K562 (cell line): ENCODE results near the gene TXNRD2. TPM values are rescaled to one million over a fixed set of nuclear protein-coding genes. Genes with fewer than 3 reads are reported as not detected.

Experiments
- ARID1B ChIP-seq: fragments of 450-650 bp; IDR thresholded peaks from 2 replicates; pipeline ENCODE4 v1.6.1; 2016; ENCODE audit warnings: antibody characterized with exemption, mild to moderate bottlenecking, inconsistent platforms
- BRD4 ChIP-seq: fragments of 200-600 bp; sonication (generic); IDR thresholded peaks from 2 replicates; pipeline ENCODE4 v1.6.1; 2017; ENCODE audit warnings: inconsistent platforms
- CBFA2T2 ChIP-seq: fragments of 450-650 bp; conservative IDR thresholded peaks from 2 replicates; pipeline ENCODE4 v1.6.1; 2017; ENCODE audit warnings: mild to moderate bottlenecking
- CC2D1A ChIP-seq: fragments of 450-650 bp; IDR thresholded peaks from 2 replicates; pipeline ENCODE4 v1.6.1; 2017; ENCODE audit warnings: mild to moderate bottlenecking
- CREM ChIP-seq: IDR thresholded peaks from 2 replicates; pipeline ENCODE4 v1.6.1; 2014; ENCODE audit warnings: antibody characterized with exemption, low read depth
- DMBX1 ChIP-seq: fragments of 250-450 bp; sonication (Bioruptor Pico); IDR thresholded peaks from 2 replicates; pipeline ENCODE4 v1.8.0; 2022; ENCODE audit warnings: inconsistent platforms, mild to moderate bottlenecking, moderate library complexity, borderline replicate concordance
- ETV5 ChIP-seq: sonication (generic); formaldehyde crosslinking; IDR thresholded peaks from 2 replicates; pipeline ENCODE4 v1.4.0; 2020; ENCODE audit warnings: low read depth, mild to moderate bottlenecking, missing genetic modification reagents
- GABPA ChIP-seq: fragments of 200-800 bp; sonication (Bioruptor generic); conservative IDR thresholded peaks from 2 replicates; pipeline ENCODE4 v1.6.1; 2016; ENCODE audit warnings: low read depth, missing genetic modification characterization, missing compliant biosample characterization
- GATAD2A ChIP-seq: fragments of 450-650 bp; IDR thresholded peaks from 2 replicates; pipeline ENCODE4 v1.6.1; 2017
- GTF2A2 ChIP-seq: IDR thresholded peaks from 2 replicates; pipeline ENCODE4 v1.6.1; 2016; ENCODE audit warnings: mild to moderate bottlenecking, missing genetic modification characterization, missing compliant biosample characterization
- MIER1 ChIP-seq: fragments of 450-650 bp; IDR thresholded peaks from 2 replicates; pipeline ENCODE4 v1.6.1; 2016; ENCODE audit warnings: antibody characterized with exemption, mild to moderate bottlenecking, low read depth
- NR2C2 ChIP-seq, 2 experiments: fragments of 200-800 bp in 1 of 2; sonication (Bioruptor generic) in 1 of 2; sonication (generic) in 1 of 2; formaldehyde crosslinking in 1 of 2; IDR thresholded peaks; 2 replicates each; pipeline versions ENCODE4 v1.6.1 to v1.8.0; 2016 to 2022; ENCODE audit warnings: mild to moderate bottlenecking in 1 of 2, missing compliant biosample characterization in 1 of 2, missing genetic modification characterization in 1 of 2, missing genetic modification reagents in 1 of 2
- PHF20 ChIP-seq: fragments of 450-650 bp; IDR thresholded peaks from 2 replicates; pipeline ENCODE4 v1.6.1; 2018; ENCODE audit not compliant: partially characterized antibody
- PTTG1 ChIP-seq: fragments of 450-650 bp; IDR thresholded peaks from 2 replicates; pipeline ENCODE4 v1.6.1; 2016; ENCODE audit warnings: low read depth, mild to moderate bottlenecking, missing genetic modification characterization, missing compliant biosample characterization
- SREBF1 ChIP-seq: fragments of 150-350 bp; IDR thresholded peaks from 2 replicates; pipeline ENCODE4 v1.6.1; 2014; ENCODE audit warnings: antibody characterized with exemption, low read depth, low read length, borderline replicate concordance
- ZFP1 ChIP-seq: fragments of 450-650 bp; formaldehyde crosslinking; IDR thresholded peaks from 2 replicates; pipeline ENCODE4 v1.4.0; 2020; ENCODE audit warnings: mild to moderate bottlenecking, mixed read lengths
- ZNF12 ChIP-seq: sonication (generic); formaldehyde crosslinking; IDR thresholded peaks from 2 replicates; pipeline ENCODE4 v1.4.0; 2020; ENCODE audit warnings: mild to moderate bottlenecking, missing genetic modification reagents
- ZNF165 ChIP-seq: fragments of 250-450 bp; sonication (Bioruptor Pico); IDR thresholded peaks from 2 replicates; pipeline ENCODE4 v1.4.0; 2020; ENCODE audit warnings: borderline replicate concordance
- ZNF316 ChIP-seq: fragments of 450-650 bp; IDR thresholded peaks from 2 replicates; pipeline ENCODE4 v1.6.1; 2016
- ZNF583 ChIP-seq: fragments of 250-450 bp; sonication (Bioruptor Pico); IDR thresholded peaks from 2 replicates; pipeline ENCODE4 v1.4.0; 2020
- ZSCAN32 ChIP-seq: fragments of 450-650 bp; formaldehyde crosslinking; IDR thresholded peaks from 2 replicates; pipeline ENCODE4 v1.4.0; 2020; ENCODE audit warnings: mild to moderate bottlenecking, moderate library complexity
- polyA plus RNA-seq, 8 experiments: library from polyadenylated mRNA; depleted of rRNA in 4 of 8; stranded (reverse) in 5 of 8; unstranded in 3 of 8; fragments of >200 nt; fragmentation: Nextera tagmentation in 2 of 8; fragmentation: Illumina TruSeq in 1 of 8; extraction: Ambion mirVana in 2 of 8; extraction: Trizol in 1 of 8; gene quantifications; 2 replicates each; pipeline versions ENCODE4 v1.2.1 to v1.2.3, GENCODE V29; 2011 to 2014; ENCODE audit warnings: inconsistent platforms in 1 of 8, missing spikeins in 1 of 8
- total RNA-seq, 7 experiments: library from RNA; depleted of rRNA in 6 of 7; stranded (reverse); fragments of >200 nt in 6 of 7; fragmentation: Illumina TruSeq in 2 of 7; extraction: Trizol in 2 of 7; gene quantifications; 2 replicates each; pipeline versions ENCODE4 v1.2.1 to v1.2.3, GENCODE V29; 2011 to 2021; ENCODE audit warnings: low replicate concordance in 1 of 7
- TF ChIP-seq, protein P1 (sequence below): fragments of 450-650 bp; IDR thresholded peaks from 2 replicates; pipeline ENCODE4 v1.6.1; 2016
- TF ChIP-seq, protein P2 (sequence below): IDR thresholded peaks from 2 replicates; pipeline ENCODE4 v1.6.1; 2012; ENCODE audit warnings: low read depth, low read length, improper control_type of control experiment, borderline replicate concordance
- TF ChIP-seq, protein P3 (sequence below), 3 experiments: IDR thresholded peaks in 2 of 3; conservative IDR thresholded peaks in 1 of 3; 2 replicates each; pipeline ENCODE4 v1.5.1; 2011 to 2012; ENCODE audit warnings: low read length in 3 of 3, mild to moderate bottlenecking in 3 of 3, control low read depth in 2 of 3, improper control_type of control experiment in 1 of 3, inconsistent platforms in 1 of 3, low read depth in 1 of 3, mixed read lengths in 1 of 3, moderate library complexity in 1 of 3; ENCODE audit not compliant: insufficient read depth in 2 of 3
- TF ChIP-seq, protein P4 (sequence below): sonication (generic); formaldehyde crosslinking; IDR thresholded peaks from 2 replicates; pipeline ENCODE4 v1.9.0; 2022; ENCODE audit warnings: mild to moderate bottlenecking, missing genetic modification reagents

The TXNRD2 gene
- total and polyA plus RNA-seq, 9 of the 15 experiments (the other 6 are each of a cell fraction or from before 2014, with no cell fraction given), result 3.3 to 80.2 (median 49.4) TPM

DNA sequence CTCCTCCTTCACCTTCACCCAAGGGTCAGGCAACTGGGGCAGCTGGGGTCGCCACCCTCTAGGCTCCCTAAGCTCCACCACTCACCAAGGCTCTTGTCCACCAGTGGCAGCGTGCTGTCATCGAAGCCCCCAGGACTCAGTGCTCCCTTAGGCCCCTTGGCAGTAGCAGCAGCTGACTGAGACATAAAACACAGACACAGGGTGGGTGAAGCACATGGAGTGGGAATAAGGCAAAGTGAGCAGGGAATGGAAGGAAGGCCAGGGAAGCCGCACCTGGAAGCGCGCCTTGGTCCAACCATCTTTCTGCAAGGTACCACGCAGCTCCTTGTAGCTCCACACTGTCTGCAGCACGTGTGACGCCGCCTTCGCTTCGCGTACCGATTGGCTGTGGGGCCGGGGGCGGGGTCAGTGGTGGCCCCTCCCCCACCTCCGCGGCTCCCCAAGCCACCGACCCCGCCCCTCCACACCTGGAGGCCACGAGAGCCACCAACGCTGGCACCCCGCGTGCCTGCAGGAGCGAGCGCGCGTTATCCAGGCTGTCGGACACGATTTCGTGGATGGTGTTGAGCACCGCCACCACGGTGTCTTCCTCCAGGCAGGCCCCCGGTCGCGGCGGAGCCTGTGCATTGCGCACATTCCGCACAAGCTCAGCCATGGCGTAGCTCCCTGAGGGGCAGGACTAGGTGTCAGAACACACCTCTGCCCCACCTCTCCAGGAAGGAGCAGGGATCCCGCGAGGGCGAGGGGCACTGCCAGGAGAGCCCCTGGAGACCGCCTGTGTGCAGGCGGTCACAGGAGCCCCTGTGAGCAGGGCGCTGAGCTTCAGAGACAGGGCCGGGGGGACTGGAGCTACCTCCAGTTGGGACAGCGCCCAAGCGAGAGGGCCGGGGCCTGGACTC lies 31.3 kb upstream of the TXNRD2 start (continued):
- TF ChIP-seq, protein P1, sequence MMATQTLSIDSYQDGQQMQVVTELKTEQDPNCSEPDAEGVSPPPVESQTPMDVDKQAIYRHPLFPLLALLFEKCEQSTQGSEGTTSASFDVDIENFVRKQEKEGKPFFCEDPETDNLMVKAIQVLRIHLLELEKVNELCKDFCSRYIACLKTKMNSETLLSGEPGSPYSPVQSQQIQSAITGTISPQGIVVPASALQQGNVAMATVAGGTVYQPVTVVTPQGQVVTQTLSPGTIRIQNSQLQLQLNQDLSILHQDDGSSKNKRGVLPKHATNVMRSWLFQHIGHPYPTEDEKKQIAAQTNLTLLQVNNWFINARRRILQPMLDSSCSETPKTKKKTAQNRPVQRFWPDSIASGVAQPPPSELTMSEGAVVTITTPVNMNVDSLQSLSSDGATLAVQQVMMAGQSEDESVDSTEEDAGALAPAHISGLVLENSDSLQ, result no peak
- TF ChIP-seq BRD4 (0 out of 2 replicates have a peak, but pooled peaks have one; percentile 28), SREBF1 (no peak), ZNF12 (CRISPR knock-in tag) (no peak), MIER1 (no peak), GTF2A2 (tag) (no peak), GATAD2A (no peak), ZSCAN32 (CRISPR knock-in tag) (no peak), PHF20 (no peak), CREM (0 out of 2 replicates have a peak, but pooled peaks have one; percentile 47), NR2C2 (CRISPR knock-in tag; IDR thresholded peaks at IDR 0.05) (no peak), NR2C2 (tag; IDR thresholded peaks at IDR 0.05) (no peak), ARID1B (no peak), DMBX1 (no peak), PTTG1 (tag) (no peak), ZNF165 (no peak), ZNF583 (no peak), ZNF316 (no peak), CBFA2T2 (no peak), CC2D1A (no peak), GABPA (no peak), ZFP1 (no peak), ETV5 (no peak)
- TF ChIP-seq, protein P2, sequence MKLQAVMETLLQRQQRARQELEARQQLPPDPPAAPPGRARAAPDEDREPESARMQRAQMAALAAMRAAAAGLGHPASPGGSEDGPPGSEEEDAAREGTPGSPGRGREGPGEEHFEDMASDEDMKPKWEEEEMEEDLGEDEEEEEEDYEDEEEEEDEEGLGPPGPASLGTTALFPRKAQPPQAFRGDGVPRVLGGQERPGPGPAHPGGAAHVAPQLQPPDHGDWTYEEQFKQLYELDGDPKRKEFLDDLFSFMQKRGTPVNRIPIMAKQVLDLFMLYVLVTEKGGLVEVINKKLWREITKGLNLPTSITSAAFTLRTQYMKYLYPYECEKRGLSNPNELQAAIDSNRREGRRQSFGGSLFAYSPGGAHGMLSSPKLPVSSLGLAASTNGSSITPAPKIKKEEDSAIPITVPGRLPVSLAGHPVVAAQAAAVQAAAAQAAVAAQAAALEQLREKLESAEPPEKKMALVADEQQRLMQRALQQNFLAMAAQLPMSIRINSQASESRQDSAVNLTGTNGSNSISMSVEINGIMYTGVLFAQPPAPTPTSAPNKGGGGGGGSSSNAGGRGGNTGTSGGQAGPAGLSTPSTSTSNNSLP, result no peak
- TF ChIP-seq, protein P3, sequence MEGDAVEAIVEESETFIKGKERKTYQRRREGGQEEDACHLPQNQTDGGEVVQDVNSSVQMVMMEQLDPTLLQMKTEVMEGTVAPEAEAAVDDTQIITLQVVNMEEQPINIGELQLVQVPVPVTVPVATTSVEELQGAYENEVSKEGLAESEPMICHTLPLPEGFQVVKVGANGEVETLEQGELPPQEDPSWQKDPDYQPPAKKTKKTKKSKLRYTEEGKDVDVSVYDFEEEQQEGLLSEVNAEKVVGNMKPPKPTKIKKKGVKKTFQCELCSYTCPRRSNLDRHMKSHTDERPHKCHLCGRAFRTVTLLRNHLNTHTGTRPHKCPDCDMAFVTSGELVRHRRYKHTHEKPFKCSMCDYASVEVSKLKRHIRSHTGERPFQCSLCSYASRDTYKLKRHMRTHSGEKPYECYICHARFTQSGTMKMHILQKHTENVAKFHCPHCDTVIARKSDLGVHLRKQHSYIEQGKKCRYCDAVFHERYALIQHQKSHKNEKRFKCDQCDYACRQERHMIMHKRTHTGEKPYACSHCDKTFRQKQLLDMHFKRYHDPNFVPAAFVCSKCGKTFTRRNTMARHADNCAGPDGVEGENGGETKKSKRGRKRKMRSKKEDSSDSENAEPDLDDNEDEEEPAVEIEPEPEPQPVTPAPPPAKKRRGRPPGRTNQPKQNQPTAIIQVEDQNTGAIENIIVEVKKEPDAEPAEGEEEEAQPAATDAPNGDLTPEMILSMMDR (IDR thresholded peaks at IDR 0.05 in 2 of 3, conservative IDR thresholded peaks at IDR 0.05 in 1 of 3; ENCODE audit: insufficient read depth in 2 of 3, low read depth in 1 of 3, low read length in 3 of 3), result no peak
- TF ChIP-seq, protein P4, sequence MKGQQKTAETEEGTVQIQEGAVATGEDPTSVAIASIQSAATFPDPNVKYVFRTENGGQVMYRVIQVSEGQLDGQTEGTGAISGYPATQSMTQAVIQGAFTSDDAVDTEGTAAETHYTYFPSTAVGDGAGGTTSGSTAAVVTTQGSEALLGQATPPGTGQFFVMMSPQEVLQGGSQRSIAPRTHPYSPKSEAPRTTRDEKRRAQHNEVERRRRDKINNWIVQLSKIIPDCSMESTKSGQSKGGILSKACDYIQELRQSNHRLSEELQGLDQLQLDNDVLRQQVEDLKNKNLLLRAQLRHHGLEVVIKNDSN (CRISPR knock-in tag), result no peak
